Hematopoietic multipotent progenitor cell treated with erythropoietin and hydrocortisone succinate and interleukin-3 and kit ligand, for 8 days (in vitro differentiated cells): ENCODE measurements around the gene DSCAML1.

Experiments
- DNase-seq: peaks from one replicate; pipeline ENCODE4 v3.0.0-alpha.2; 2015

DSCAML1 gene

DNA sequence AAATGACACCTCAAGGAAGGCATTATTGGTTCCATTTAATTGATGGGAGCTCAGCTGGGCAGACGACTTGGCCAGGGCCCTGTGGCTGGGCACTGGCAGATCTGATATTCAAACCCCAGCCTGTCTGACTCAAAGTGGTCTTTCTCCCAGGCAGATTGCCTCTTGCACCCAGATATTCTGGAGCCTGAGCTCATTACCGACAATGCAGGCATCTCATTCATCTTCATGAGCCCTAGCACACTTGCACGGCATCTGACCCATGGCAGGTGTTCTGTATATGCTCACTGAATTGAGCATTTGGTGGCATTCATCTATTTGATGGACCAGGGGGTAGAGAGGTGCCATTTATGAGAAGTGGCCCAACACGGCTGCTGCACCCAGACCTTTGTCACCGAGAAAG, 193.1 kb downstream of the DSCAML1 start:
- no peak for DNase-seq

DNA sequence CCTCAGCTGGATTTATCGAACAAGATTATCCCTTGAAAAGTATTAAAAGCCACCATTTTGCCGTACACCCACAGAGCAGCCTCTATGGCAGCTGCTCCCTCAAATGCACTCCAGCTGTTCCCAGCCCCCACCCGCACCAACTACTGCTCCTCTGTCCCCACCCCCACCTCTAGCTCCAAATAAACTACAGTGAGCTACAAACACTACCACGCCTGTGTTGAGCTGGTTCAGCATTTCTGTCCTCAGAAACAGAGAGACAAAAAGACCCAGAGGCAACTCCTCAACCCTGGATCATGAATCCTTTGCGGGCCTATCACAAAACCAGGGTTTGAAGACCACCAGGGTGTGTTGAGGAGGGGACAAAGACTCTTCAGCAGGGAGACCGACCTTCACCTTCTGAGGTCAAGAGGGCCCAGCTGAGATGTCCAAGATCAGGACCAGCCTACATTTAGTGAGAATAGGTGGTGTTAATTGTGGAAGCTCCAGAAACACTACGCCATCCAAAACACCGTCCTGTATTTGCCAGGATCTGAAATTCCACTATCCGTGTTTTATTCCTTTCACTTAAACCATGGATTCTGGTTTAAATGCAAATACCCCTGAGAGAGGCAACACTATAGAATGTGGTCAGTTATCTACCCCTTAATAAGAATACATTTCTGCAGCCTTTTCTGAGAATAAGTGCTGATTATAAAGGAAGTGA, 195.9 kb downstream of the DSCAML1 start:
- no peak for DNase-seq

- no peak for DNase-seq
Measured at GRCh38 chr11:117600234-117600783, 196.7 kb downstream of the DSCAML1 start.

DNA sequence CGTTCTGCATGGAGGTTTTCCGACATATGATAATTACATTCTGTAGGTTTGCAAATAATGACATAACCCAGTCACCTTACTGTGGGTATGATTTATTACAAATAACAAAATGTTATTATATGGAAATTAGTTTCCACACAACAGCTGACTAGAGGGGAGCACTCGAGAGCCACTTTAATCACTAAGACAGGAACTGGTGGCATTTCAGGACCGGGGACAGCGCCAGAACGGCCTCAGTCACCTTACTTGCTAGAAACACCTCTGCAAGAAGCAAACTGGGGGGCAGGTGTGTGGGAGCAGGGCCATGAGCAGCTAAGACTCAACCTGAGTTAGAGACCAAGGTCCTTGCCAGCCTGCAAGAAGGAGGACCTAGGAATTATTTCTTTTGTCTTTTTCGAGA, 199.9 kb downstream of the DSCAML1 start:
- peak; percentile 42 for DNase-seq

- DNase-seq: no peak
Measured at GRCh38 chr11:117595440-117595839, 201.6 kb downstream of the DSCAML1 start.

GRCh38 chr11:117594721-117595120, 202.3 kb downstream of the DSCAML1 start:
- DNase-seq: no peak

DNA sequence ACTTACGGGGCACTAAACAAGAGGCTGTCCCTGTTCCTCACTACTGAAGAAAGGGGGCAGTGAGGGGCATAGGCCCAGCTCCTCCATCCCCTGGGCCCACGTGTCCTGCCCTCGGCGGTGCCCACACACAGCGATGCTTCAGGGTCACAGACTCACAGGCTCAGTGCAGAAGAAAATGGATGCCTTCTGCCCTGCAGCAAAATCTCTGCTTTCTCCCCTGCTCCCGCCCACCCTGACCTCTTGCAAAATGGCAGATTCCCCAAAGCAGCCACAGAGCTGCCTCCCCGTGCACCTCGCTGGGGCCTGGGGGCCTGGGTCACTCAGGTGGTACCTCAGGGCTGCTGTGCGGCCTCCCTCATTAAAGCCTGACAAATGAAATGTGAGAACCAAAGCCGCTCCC, 204.0 kb downstream of the DSCAML1 start:
- no peak for DNase-seq

DNA sequence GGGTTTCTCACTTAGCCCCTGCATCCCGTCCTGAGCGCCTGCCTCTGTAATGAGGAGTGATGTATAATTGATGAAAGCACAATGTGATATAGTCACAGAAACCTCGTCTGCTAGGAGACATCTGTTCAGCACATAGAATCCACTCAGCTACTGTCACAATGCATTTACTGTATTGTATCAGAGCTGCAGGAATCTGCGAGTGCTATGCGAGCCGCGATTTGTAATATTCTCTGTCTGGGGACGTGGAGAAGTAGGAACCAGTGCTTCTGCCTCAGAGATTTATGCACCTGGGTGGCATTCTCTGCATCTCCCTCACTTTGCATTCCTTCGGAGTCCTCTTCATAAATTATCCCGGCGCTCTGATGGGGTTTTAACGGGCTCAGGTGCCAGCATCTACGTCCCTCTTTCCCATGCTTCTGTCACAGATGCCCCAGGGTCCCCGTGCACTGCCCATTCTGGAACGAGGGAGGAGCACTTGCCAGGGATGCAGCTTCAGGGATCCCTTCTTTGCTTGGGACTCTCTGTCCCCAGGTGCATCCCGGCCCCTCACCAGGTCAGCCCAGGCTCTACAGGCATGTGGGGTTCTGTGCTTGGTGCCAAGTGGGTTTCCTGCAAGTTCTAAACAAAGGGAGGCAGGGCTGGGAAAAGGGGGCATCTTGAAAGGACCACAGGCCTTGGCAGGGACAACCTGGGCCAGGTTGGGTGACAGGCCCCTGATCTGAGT, 205.5 kb downstream of the DSCAML1 start:
- no peak for DNase-seq

DNA sequence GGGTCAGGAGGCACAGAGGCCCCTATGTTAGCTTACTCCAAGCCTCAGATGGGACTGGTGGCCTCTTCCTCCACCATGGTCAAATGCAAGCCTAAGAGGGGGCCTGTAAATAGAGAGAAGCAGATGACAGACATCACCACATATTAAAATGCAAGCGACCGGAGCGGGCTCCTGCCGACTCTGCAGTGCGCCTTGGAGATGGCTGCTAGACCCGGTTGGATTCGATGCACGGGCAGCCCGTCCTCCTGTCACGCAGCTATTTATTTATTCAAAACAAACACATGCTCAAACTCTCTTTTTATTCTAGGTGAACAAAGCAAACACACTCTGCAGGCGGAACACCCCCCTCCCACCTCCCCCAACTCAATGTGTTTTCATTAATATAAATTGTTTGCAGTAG, 208.0 kb downstream of the DSCAML1 start:
- DNase-seq: no peak

GRCh38 chr11:117588166-117588810, 208.7 kb downstream of the DSCAML1 start:
- DNase-seq: no peak

- no peak for DNase-seq
Measured at GRCh38 chr11:117587416-117587815, 209.6 kb downstream of the DSCAML1 start.

DNA sequence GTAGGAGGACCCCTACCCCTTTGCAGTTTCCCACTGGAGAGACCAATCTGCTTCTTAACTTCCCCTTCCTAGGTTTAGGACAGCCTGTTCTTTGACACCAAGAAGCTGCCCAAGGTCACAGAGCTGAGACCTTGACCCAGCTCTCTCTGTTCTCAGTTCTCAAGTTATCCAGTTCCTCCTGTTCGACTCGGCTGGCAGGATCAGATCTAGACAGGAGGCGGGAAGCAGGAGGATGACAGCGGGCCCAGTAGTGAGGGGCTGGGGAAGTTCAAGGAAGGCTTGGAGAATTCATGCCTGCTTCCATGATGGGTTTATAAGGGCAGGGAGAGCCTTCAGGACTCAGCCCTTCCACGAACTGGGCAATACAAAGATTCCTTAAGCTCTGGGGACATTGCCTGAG, 210.6 kb downstream of the DSCAML1 start:
- no peak for DNase-seq

GRCh38 chr11:117585631-117586030, 211.4 kb downstream of the DSCAML1 start:
- DNase-seq: no peak

DNA sequence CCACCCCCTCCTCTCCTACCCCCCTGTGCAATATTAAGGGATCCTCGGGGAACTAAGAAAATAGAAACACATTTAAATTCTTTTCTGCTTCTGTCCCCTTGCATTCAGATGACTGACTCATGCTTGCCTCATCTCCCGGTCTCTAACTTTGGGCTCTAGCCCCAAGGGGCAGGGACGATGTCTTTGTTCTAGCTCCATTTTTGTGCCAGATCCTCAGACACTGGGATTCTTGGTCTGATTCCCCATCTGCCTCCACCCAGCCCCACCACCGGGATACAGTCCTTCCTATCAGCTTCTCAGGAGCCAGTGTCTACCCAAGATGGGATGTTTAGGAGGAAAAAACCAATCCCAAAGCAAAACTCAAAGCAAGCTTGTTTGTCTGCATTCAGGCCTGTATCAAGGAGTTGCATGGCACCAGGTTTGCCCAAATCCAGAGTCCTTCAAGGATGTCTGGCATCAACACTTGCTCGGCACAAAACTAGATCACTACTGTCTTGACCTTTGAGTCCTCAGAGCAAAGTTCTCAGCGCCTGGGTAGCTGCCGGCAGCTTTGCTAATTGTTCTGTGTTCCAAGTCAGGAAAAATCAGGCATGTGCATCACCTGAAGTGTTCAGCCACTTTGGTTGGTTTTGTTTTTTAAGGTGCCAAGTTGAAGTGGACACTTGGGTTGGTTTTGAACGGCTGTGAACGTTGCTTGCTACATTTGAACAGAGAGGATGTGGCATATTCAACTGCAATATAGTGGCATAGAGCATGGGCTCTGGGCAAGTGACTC, 212.8 kb downstream of the DSCAML1 start:
- DNase-seq: no peak

GRCh38 chr11:117583063-117583801, 213.8 kb downstream of the DSCAML1 start:
- no peak for DNase-seq

DNA sequence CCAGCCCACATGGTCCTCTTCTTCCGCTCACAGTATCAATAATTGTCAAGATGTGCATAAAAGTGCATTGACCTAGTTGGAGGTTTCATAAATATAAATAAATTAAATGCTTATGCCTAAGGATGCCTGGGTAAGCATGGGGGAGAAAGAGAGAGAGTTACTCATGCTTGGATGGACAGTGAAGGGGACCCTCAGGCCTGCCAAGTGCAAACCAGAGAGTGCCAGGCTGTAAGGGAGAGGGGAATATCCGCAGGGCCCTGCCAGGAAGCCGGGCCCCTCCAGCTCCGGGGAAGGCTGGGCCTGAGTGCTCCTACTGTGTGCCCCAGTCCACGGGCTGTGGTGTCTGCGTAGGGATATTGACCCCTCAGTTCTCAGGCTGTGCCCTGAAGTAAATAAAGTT, 214.6 kb downstream of the DSCAML1 start:
- DNase-seq: no peak

GRCh38 chr11:117580866-117581265, 216.2 kb downstream of the DSCAML1 start:
- DNase-seq: no peak

GRCh38 chr11:117579161-117579560, 217.9 kb downstream of the DSCAML1 start:
- no peak for DNase-seq

DNA sequence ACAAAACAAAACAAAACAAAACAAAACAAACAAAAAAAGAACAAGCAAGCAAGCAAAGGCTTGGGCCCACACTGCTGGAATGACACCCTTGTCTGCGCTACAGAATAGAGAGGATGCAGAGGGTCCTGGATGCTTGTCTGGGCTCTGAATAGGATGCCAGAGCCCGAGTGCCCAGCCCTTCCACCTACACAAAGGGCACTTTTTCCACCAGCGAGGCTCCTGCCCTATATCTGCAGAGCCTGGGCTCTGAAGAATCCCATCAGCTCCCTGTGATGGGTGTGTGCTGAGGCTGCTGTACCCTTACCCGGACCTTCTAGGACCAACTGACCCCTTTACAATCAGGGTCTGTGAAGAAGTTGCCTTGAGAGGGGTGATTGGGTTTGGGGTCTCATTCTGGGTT, 221.2 kb downstream of the DSCAML1 start:
- DNase-seq: no peak

DNA sequence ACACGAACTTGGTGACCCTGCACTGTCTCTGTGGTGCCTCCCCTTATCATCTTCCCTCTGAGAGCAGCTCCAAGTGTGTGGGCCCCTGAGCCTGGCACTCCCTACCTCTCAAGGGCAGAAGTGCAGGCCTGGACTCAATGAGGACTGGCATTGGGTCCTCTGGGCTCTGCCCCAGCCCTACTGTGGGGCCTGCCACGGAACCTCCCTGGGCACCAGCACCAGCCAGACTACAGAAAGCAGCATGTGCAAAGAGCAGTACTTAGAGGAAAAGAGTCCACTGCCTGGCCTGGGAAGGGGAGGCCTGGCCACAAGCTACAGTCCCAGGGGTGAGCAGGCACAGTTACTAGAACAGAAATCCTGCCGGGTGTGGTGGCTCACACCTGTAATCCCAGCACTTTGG, 222.5 kb downstream of the DSCAML1 start:
- DNase-seq: no peak

GRCh38 chr11:117573326-117573725, 223.7 kb downstream of the DSCAML1 start:
- DNase-seq: no peak

DNA sequence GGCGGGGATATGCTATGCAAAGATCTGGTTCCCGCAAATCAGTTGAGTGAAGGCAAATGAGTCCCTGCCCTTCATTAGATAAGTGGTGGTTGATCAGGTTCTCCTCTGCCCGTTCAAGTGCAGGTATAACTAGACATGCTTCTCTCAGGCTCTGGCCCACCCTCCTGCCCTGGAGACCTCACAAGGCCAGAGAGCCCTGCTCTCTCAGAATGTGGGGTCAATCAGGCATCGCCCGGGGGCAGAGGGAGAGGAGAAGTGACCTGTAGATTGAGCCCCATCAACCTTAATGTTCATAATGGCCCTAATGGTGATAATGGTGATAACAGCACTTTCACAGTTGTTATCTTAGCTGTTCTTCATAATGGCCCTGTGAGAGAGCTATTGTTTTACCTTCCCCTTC, 224.3 kb downstream of the DSCAML1 start:
- DNase-seq: no peak
